ENCODE results near the gene DYNLL1.

DYNLL1 gene

DNA sequence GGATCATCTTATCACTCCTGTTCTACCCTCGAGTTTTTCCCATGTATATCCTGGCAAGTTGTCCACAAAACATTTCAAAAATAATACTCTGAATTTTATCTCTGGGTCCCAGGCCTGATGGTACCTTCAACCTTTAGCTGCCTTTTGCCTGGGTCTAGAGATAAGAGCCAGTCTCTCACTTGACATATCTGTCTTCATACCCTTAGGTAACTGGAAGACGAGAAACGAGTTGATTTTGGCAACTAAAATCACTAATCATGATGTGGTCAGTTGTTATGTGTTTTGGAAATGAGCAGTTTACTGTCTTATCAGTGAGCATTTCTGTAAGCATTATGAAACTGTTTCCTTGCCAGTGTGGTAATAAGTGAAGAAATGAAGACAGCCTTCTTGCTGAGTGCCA is 44.5 kb downstream of the DYNLL1 start:
- no peak overlapping the region for H2BK15ac ChIP-seq (ENCODE audit: low read depth, poor library complexity, severe bottlenecking)
- no peaks in the 10 kb centered on the region for H3K27me3 ChIP-seq (ENCODE audit: control insufficient read depth in 1 of 2, insufficient read depth in 1 of 2, low read length in 2 of 2)
- peaks cover 11 to 19% of the 10 kb centered on the region in 2 experiments for H3K36me3 ChIP-seq (ENCODE audit: control insufficient read depth in 1 of 2, insufficient read depth in 2 of 2, low read depth in 1 of 2, low read length in 2 of 2)
- H3K4me1 ChIP-seq (ENCODE audit: control insufficient read depth, insufficient read depth, low read depth, low read length): peaks cover 22% of the 10 kb centered on the region
- DNase-seq: peak; percentile 50
- no peaks in the 10 kb centered on the region for H3K79me1 ChIP-seq (replicated peaks; ENCODE audit: low read length, poor library complexity, severe bottlenecking)
- no peaks in the 10 kb centered on the region for H3K9me3 ChIP-seq (ENCODE audit: control insufficient read depth, low read length)
- no peak overlapping the region for H2BK120ac ChIP-seq (ENCODE audit: low read depth, low read length)
- H2AFZ ChIP-seq (ENCODE audit: low read depth, low read length): no peak overlapping the region
- no peak overlapping the region for H2AK5ac ChIP-seq (ENCODE audit: low read length, severe bottlenecking)
- H2BK12ac ChIP-seq (ENCODE audit: low read length in 2 of 2): no peak overlapping the region
- no peak overlapping the region for H3K27ac ChIP-seq (ENCODE audit: low read length, poor library complexity, severe bottlenecking)
- no peak overlapping the region for H4K91ac ChIP-seq (ENCODE audit: low read length)
- no peak overlapping the region for H4K8ac ChIP-seq (ENCODE audit: low read length)
- 94% methylated on average over 3 of the region's 3 CpGs for WGBS
- H3K18ac ChIP-seq (ENCODE audit: low read depth in 1 of 2, low read length in 2 of 2): no peak overlapping the region
- no peak overlapping the region for H3K14ac ChIP-seq (ENCODE audit: low read length in 2 of 2)
- no peak overlapping the region for H3K23ac ChIP-seq (ENCODE audit: low read length in 2 of 2)
- H3K4ac ChIP-seq (ENCODE audit: low read depth in 1 of 2, low read length in 2 of 2): no peak overlapping the region
- H2BK5ac ChIP-seq (ENCODE audit: low read depth, low read length, poor library complexity, severe bottlenecking): no peak overlapping the region
- peak overlapping the region; percentile 47 for H3K9ac ChIP-seq (ENCODE audit: low read length)
- peak overlapping the region in 1 of 2 experiments; percentile 1 for H3K4me3 ChIP-seq (ENCODE audit: insufficient read depth in 1 of 2, low read depth in 1 of 2, low read length in 2 of 2)
- H3K4me2 ChIP-seq (ENCODE audit: low read length, poor library complexity, severe bottlenecking): no peak overlapping the region

DNA sequence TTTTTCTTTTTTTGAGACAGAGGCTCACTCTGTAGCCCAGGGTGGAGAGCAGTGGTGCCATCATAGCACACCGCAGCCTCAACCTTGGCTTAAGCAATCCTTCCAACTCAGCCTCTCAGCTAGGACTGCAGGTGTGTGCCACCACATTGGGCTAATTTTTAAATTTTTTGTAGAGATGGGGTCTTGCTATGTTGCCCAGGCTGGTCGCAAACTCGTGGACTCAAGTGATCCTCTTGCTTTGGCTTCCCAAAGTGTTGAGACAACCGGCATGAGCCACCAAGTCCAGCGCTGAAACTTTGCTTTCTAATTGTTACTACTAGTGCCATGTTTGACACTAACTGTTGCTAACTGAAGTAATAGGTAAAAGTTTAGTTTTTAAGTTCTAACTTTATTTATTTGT is 46.3 kb downstream of the DYNLL1 start:
- Histone ChIP-seq H3K9me3 (ENCODE audit: control insufficient read depth, low read length) (no peaks in the 10 kb centered on the region), H3K27ac (ENCODE audit: low read length, poor library complexity, severe bottlenecking) (no peak overlapping the region), H3K18ac (ENCODE audit: low read depth in 1 of 2, low read length in 2 of 2) (no peak overlapping the region), H2BK15ac (ENCODE audit: low read depth, poor library complexity, severe bottlenecking) (no peak overlapping the region), H3K27me3 (ENCODE audit: control insufficient read depth in 1 of 2, insufficient read depth in 1 of 2, low read length in 2 of 2) (no peaks in the 10 kb centered on the region), H3K4me3 (ENCODE audit: insufficient read depth in 1 of 2, low read depth in 1 of 2, low read length in 2 of 2) (no peak overlapping the region), H2AFZ (ENCODE audit: low read depth, low read length) (no peak overlapping the region), H3K4me2 (ENCODE audit: low read length, poor library complexity, severe bottlenecking) (no peak overlapping the region), H3K79me1 (replicated peaks; ENCODE audit: low read length, poor library complexity, severe bottlenecking) (peaks cover 5% of the 10 kb centered on the region), H2BK120ac (ENCODE audit: low read depth, low read length) (no peak overlapping the region), H3K23ac (ENCODE audit: low read length in 2 of 2) (no peak overlapping the region), H2BK5ac (ENCODE audit: low read depth, low read length, poor library complexity, severe bottlenecking) (no peak overlapping the region), H3K36me3 (ENCODE audit: control insufficient read depth in 1 of 2, insufficient read depth in 2 of 2, low read depth in 1 of 2, low read length in 2 of 2) (peaks cover 9 to 28% of the 10 kb centered on the region in 2 experiments), H4K91ac (ENCODE audit: low read length) (no peak overlapping the region), H2BK12ac (ENCODE audit: low read length in 2 of 2) (no peak overlapping the region), H3K14ac (ENCODE audit: low read length in 2 of 2) (no peak overlapping the region), H3K9ac (ENCODE audit: low read length) (no peak overlapping the region), H4K8ac (ENCODE audit: low read length) (no peak overlapping the region), H3K4me1 (ENCODE audit: control insufficient read depth, insufficient read depth, low read depth, low read length) (peaks cover 13% of the 10 kb centered on the region), H2AK5ac (ENCODE audit: low read length, severe bottlenecking) (no peak overlapping the region), H3K4ac (ENCODE audit: low read depth in 1 of 2, low read length in 2 of 2) (no peak overlapping the region)
- no peak for DNase-seq
- 100% methylated on average over 3 of the region's 5 CpGs for WGBS

DNA sequence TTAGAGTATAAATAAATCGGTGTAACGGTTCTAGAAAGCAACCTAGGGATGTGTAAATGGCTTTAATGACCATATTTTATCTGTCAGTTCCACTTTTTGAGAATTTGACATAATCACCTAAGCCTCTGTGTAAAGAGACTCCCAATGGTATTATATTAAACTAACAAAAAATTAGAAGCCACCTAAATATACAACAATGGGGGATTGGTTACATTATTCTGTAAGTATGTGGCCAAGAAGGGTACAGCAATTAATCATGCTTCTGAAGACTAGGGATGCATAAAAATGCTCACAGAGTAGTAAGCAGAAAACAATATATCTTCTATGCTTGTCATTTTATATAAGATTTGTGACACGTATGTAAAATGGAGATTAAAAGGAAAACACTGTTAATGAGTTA is 48.8 kb downstream of the DYNLL1 start:
- no CpG with 5 or more reads among the region's 3 CpGs for WGBS
- H3K4me1 ChIP-seq (ENCODE audit: control insufficient read depth, insufficient read depth, low read depth, low read length): peaks cover 5% of the 10 kb centered on the region
- peaks cover 21 to 48% of the 10 kb centered on the region in 2 experiments for H3K36me3 ChIP-seq (ENCODE audit: control insufficient read depth in 1 of 2, insufficient read depth in 2 of 2, low read depth in 1 of 2, low read length in 2 of 2)
- H4K91ac ChIP-seq (ENCODE audit: low read length): no peak overlapping the region
- no peaks in the 10 kb centered on the region for H3K27me3 ChIP-seq (ENCODE audit: control insufficient read depth in 1 of 2, insufficient read depth in 1 of 2, low read length in 2 of 2)
- no peak overlapping the region for H3K27ac ChIP-seq (ENCODE audit: low read length, poor library complexity, severe bottlenecking)
- H4K8ac ChIP-seq (ENCODE audit: low read length): no peak overlapping the region
- no peak overlapping the region for H2AFZ ChIP-seq (ENCODE audit: low read depth, low read length)
- H2BK15ac ChIP-seq (ENCODE audit: low read depth, poor library complexity, severe bottlenecking): no peak overlapping the region
- peaks cover 15% of the 10 kb centered on the region for H3K79me1 ChIP-seq (replicated peaks; ENCODE audit: low read length, poor library complexity, severe bottlenecking)
- DNase-seq: no peak
- H3K18ac ChIP-seq (ENCODE audit: low read depth in 1 of 2, low read length in 2 of 2): no peak overlapping the region
- no peak overlapping the region for H2BK5ac ChIP-seq (ENCODE audit: low read depth, low read length, poor library complexity, severe bottlenecking)
- no peak overlapping the region for H3K4me3 ChIP-seq (ENCODE audit: insufficient read depth in 1 of 2, low read depth in 1 of 2, low read length in 2 of 2)
- H2BK12ac ChIP-seq (ENCODE audit: low read length in 2 of 2): no peak overlapping the region
- no peak overlapping the region for H3K14ac ChIP-seq (ENCODE audit: low read length in 2 of 2)
- no peak overlapping the region for H3K4me2 ChIP-seq (ENCODE audit: low read length, poor library complexity, severe bottlenecking)
- no peak overlapping the region for H2BK120ac ChIP-seq (ENCODE audit: low read depth, low read length)
- H3K4ac ChIP-seq (ENCODE audit: low read depth in 1 of 2, low read length in 2 of 2): no peak overlapping the region
- no peaks in the 10 kb centered on the region for H3K9me3 ChIP-seq (ENCODE audit: control insufficient read depth, low read length)
- H3K23ac ChIP-seq (ENCODE audit: low read length in 2 of 2): no peak overlapping the region
- H2AK5ac ChIP-seq (ENCODE audit: low read length, severe bottlenecking): no peak overlapping the region
- no peak overlapping the region for H3K9ac ChIP-seq (ENCODE audit: low read length)

DNA sequence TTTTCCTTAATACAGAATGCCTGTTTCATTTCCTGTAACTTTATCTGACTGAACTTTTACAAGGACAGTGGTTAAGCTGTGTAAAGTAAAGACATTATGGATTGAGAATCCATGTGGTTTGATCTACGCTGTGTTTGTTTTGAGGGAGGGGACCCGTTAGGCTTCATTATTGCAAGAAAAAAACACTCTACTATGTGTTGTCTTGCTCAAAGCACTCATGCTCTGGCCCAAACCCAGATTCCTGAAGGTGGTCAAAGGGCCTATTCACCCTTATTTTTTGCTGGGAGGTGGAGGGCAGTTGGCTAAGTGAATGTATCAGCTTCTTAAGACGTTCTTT is 50.1 kb downstream of the DYNLL1 start:
- WGBS: 100% methylated on average over 1 of the region's 3 CpGs
- H3K9me3 ChIP-seq (ENCODE audit: control insufficient read depth, low read length): no peaks in the 10 kb centered on the region
- no peaks in the 10 kb centered on the region for H3K27me3 ChIP-seq (ENCODE audit: control insufficient read depth in 1 of 2, insufficient read depth in 1 of 2, low read length in 2 of 2)
- no peak overlapping the region for H3K4me2 ChIP-seq (ENCODE audit: low read length, poor library complexity, severe bottlenecking)
- H3K27ac ChIP-seq (ENCODE audit: low read length, poor library complexity, severe bottlenecking): no peak overlapping the region
- no peak overlapping the region for H3K23ac ChIP-seq (ENCODE audit: low read length in 2 of 2)
- no peak overlapping the region for H2BK5ac ChIP-seq (ENCODE audit: low read depth, low read length, poor library complexity, severe bottlenecking)
- H2BK120ac ChIP-seq (ENCODE audit: low read depth, low read length): no peak overlapping the region
- no peak overlapping the region for H3K18ac ChIP-seq (ENCODE audit: low read depth in 1 of 2, low read length in 2 of 2)
- no peak overlapping the region for H4K8ac ChIP-seq (ENCODE audit: low read length)
- peaks cover 5% of the 10 kb centered on the region for H3K4me1 ChIP-seq (ENCODE audit: control insufficient read depth, insufficient read depth, low read depth, low read length)
- H2AK5ac ChIP-seq (ENCODE audit: low read length, severe bottlenecking): no peak overlapping the region
- no peak for DNase-seq
- peaks cover 21 to 56% of the 10 kb centered on the region in 2 experiments for H3K36me3 ChIP-seq (ENCODE audit: control insufficient read depth in 1 of 2, insufficient read depth in 2 of 2, low read depth in 1 of 2, low read length in 2 of 2)
- no peak overlapping the region for H2BK15ac ChIP-seq (ENCODE audit: low read depth, poor library complexity, severe bottlenecking)
- no peak overlapping the region for H3K14ac ChIP-seq (ENCODE audit: low read length in 2 of 2)
- H3K9ac ChIP-seq (ENCODE audit: low read length): no peak overlapping the region
- peaks cover 15% of the 10 kb centered on the region for H3K79me1 ChIP-seq (replicated peaks; ENCODE audit: low read length, poor library complexity, severe bottlenecking)
- no peak overlapping the region for H3K4ac ChIP-seq (ENCODE audit: low read depth in 1 of 2, low read length in 2 of 2)
- H4K91ac ChIP-seq (ENCODE audit: low read length): no peak overlapping the region
- H3K4me3 ChIP-seq (ENCODE audit: insufficient read depth in 1 of 2, low read depth in 1 of 2, low read length in 2 of 2): no peak overlapping the region
- no peak overlapping the region for H2AFZ ChIP-seq (ENCODE audit: low read depth, low read length)
- H2BK12ac ChIP-seq (ENCODE audit: low read length in 2 of 2): no peak overlapping the region
